GM12891 (cell line): ENCODE results near the gene PPM1D.

Experiments
- PAX5 ChIP-seq: IDR thresholded peaks from 2 replicates; pipeline ENCODE4 v1.6.1; 2011; ENCODE audit warnings: low read length, moderate library complexity, mild to moderate bottlenecking; ENCODE audit not compliant: insufficient read depth, severe bottlenecking
- POLR2A ChIP-seq: IDR thresholded peaks from 2 replicates; pipeline ENCODE4 v1.6.1; 2011; ENCODE audit warnings: low read depth, low read length, control low read depth
- POLR2AphosphoS5 ChIP-seq: IDR thresholded peaks from 2 replicates; pipeline ENCODE4 v1.6.1; 2011; ENCODE audit warnings: low read depth, low read length, control low read depth
- TAF1 ChIP-seq: IDR thresholded peaks from 2 replicates; pipeline ENCODE4 v1.6.1; 2011; ENCODE audit warnings: low read depth, low read length, control low read depth

- TF ChIP-seq POLR2A (no peak), POLR2AphosphoS5 (no peak), PAX5 (no peak), TAF1 (no peak)
These were observed 47.7 kb downstream of the PPM1D start for GRCh38 chr17:60647705-60648104.
